Gastroesophageal sphincter (tissue), 3 donors: Measurements from ENCODE around the gene MEIKIN.

Experiments
- CTCF ChIP-seq, 4 experiments: fragments of 200-600 bp in 2 of 4; fragments of 450-650 bp in 2 of 4; sonication (generic) in 1 of 4; IDR thresholded peaks; one replicate each; pipeline ENCODE4 v1.5.1; 2017 to 2019; ENCODE audit warnings: antibody characterized with exemption in 4 of 4, mild to moderate bottlenecking in 2 of 4, moderate library complexity in 2 of 4
- EP300 ChIP-seq: sonication (generic); formaldehyde crosslinking; IDR thresholded peaks from one replicate; pipeline ENCODE4 v1.6.1; 2017; ENCODE audit warnings: antibody characterized with exemption, mild to moderate bottlenecking

- TF ChIP-seq CTCF (IDR thresholded peaks at IDR 0.05) (no peak), EP300 (no peak)
These were observed 31.0 kb downstream of the MEIKIN start for GRCh38 chr5:131914472-131914871.
